ENCODE measurements around the gene GRM1. TPM values are rescaled to one million over a fixed set of nuclear protein-coding genes. Genes with fewer than 3 reads are reported as not detected.

GRM1 gene
- polyA plus RNA-seq, 3 donors, result 0.20 to 0.24 (median 0.22) TPM

GRCh38 chr6:146434732-146435390 lies 406.0 kb downstream of the GRM1 start:
- no peak for DNase-seq (ENCODE audit: low read depth in 3 of 3, low spot score in 2 of 3)

GRCh38 chr6:146441907-146442306 lies 413.0 kb downstream of the GRM1 start:
- DNase-seq (ENCODE audit: low read depth in 3 of 3, low spot score in 2 of 3), result no peak

GRCh38 chr6:146444189-146444588 lies 415.3 kb downstream of the GRM1 start:
- DNase-seq (ENCODE audit: low read depth in 3 of 3, low spot score in 2 of 3), result no peak

- no peak for DNase-seq (ENCODE audit: low read depth in 3 of 3, low spot score in 2 of 3)
These were observed 416.4 kb downstream of the GRM1 start for GRCh38 chr6:146445233-146445632.

GRCh38 chr6:146456886-146457285 lies 428.0 kb downstream of the GRM1 start:
- DNase-seq (ENCODE audit: low read depth in 3 of 3, low spot score in 2 of 3), result no peak

- no peak for DNase-seq (ENCODE audit: low read depth in 3 of 3, low spot score in 2 of 3)
These were observed 432.1 kb downstream of the GRM1 start for GRCh38 chr6:146460941-146461340.

GRCh38 chr6:146470091-146470770 lies 441.4 kb downstream of the GRM1 start:
- DNase-seq (ENCODE audit: low read depth in 3 of 3, low spot score in 2 of 3), result no peak

- DNase-seq (ENCODE audit: low read depth in 3 of 3, low spot score in 2 of 3), result no peak
These were observed 444.1 kb downstream of the GRM1 start for GRCh38 chr6:146472918-146473317.

- DNase-seq (ENCODE audit: low read depth in 3 of 3, low spot score in 2 of 3), result no peak
These were observed 452.7 kb downstream of the GRM1 start for GRCh38 chr6:146481527-146481926.

GRCh38 chr6:146484411-146484810 lies 455.5 kb downstream of the GRM1 start:
- no peak for DNase-seq (ENCODE audit: low read depth in 3 of 3, low spot score in 2 of 3)

Other genes starting within 250 kb of the GRM1 start
- gene FBXO30, start 214.3 kb upstream of the GRM1 start, polyA plus RNA-seq (ENCODE audit: insufficient read length in 3 of 3), result 10 to 100 TPM; 12.6 to 13.5 (median 12.9) TPM
- gene SHPRH, start 64.7 kb upstream of the GRM1 start, polyA plus RNA-seq (ENCODE audit: insufficient read length in 3 of 3), result 10 to 100 TPM; 20.6 to 23.2 (median 21.8) TPM